SU-DHL-6 (cell line): ENCODE measurements around the gene CECR2.

Experiments used
- H2AFZ ChIP-seq: fragments of 200-600 bp; sonication (generic); 2 replicates; pipeline ENCODE4 v1.6.1; 2014; ENCODE audit warnings: low read depth, mild to moderate bottlenecking, moderate library complexity, mixed read lengths, antibody characterized with exemption, low read length; ENCODE audit not compliant: severe bottlenecking
- H3F3A ChIP-seq: fragments of 200-600 bp; shearing (Covaris generic); 2 replicates; pipeline ENCODE4 v1.6.0; 2016; ENCODE audit warnings: antibody characterized with exemption, mild to moderate bottlenecking; ENCODE audit not compliant: insufficient read depth
- H3K27ac ChIP-seq: fragments of 200-600 bp; sonication (generic); 2 replicates; pipeline ENCODE4 v1.5.1; 2016; ENCODE audit warnings: low read depth, mild to moderate bottlenecking, low read length, moderate library complexity, mixed read lengths
- H3K27me3 ChIP-seq: fragments of 200-600 bp; sonication (generic), shearing (Covaris generic); 2 replicates; pipeline ENCODE4 v1.6.0; 2014; ENCODE audit warnings: mild to moderate bottlenecking, low read length
- H3K36me3 ChIP-seq: fragments of 200-600 bp; sonication (generic); 2 replicates; pipeline ENCODE4 v1.6.1; 2014; ENCODE audit warnings: mild to moderate bottlenecking, low read length, mixed read lengths
- H3K4me2 ChIP-seq: fragments of 300-600, 200-600 bp; shearing (Covaris generic), sonication (generic); 2 replicates; pipeline ENCODE4 v1.6.0; 2014; ENCODE audit warnings: low read length, low read depth, mild to moderate bottlenecking; ENCODE audit not compliant: poor library complexity, severe bottlenecking
- H3K4me3 ChIP-seq: fragments of 200-600 bp; sonication (generic); 2 replicates; pipeline ENCODE4 v1.5.1; 2014; ENCODE audit warnings: antibody characterized with exemption, low read length, mild to moderate bottlenecking, mixed read lengths; ENCODE audit not compliant: insufficient read depth, poor library complexity, severe bottlenecking
- H3K79me2 ChIP-seq: fragments of 200-600 bp; sonication (generic); 2 replicates; pipeline ENCODE4 v1.6.1; 2014; ENCODE audit warnings: mild to moderate bottlenecking, low read length, moderate library complexity; ENCODE audit not compliant: insufficient read depth
- H3K9ac ChIP-seq: fragments of 200-600 bp; sonication (generic); 2 replicates; pipeline ENCODE4 v1.7.0; 2014; ENCODE audit warnings: mild to moderate bottlenecking, low read length
- H3K9me2 ChIP-seq: fragments of 200-600 bp; sonication (generic); replicated peaks from 2 replicates; pipeline ENCODE4 v1.6.1; 2014; ENCODE audit warnings: low read length; ENCODE audit not compliant: insufficient read depth
- H3K9me3 ChIP-seq: fragments of 200-600 bp; sonication (generic); 2 replicates; pipeline ENCODE4 v1.6.1; 2014; ENCODE audit warnings: low read length, mixed read lengths; ENCODE audit not compliant: insufficient read depth
- H4K20me1 ChIP-seq: fragments of 200-600 bp; sonication (generic); 2 replicates; pipeline ENCODE4 v1.6.1; 2014; ENCODE audit warnings: low read depth, mild to moderate bottlenecking, antibody characterized with exemption, low read length, moderate library complexity, mixed read lengths
- CTCF ChIP-seq: fragments of 200-600 bp; sonication (generic); IDR thresholded peaks from one replicate; pipeline ENCODE4 v1.5.1; 2017; ENCODE audit warnings: antibody characterized with exemption, mild to moderate bottlenecking, low read length, moderate library complexity; ENCODE audit not compliant: insufficient read depth, poor library complexity, severe bottlenecking
- EZH2phosphoT487 ChIP-seq: fragments of 200-600 bp; sonication (generic), shearing (Covaris generic); conservative IDR thresholded peaks from 2 replicates; pipeline ENCODE4 v1.6.1; 2018; ENCODE audit warnings: mild to moderate bottlenecking, antibody characterized with exemption, low read length, moderate library complexity, mixed read lengths

The CECR2 gene

GRCh38 chr22:17334983-17335382, 34.3 kb upstream of the CECR2 start:
- TF ChIP-seq EZH2phosphoT487 (no peak), CTCF (no peak)
- no peaks in the 10 kb centered on the region for H3K9me3 ChIP-seq
- no peak overlapping the region for H3K9ac ChIP-seq
- H3K4me3 ChIP-seq = no peak overlapping the region
- H3F3A ChIP-seq = no peaks in the 10 kb centered on the region
- H2AFZ ChIP-seq = no peak overlapping the region
- no peaks in the 10 kb centered on the region for H4K20me1 ChIP-seq
- no peaks in the 10 kb centered on the region for H3K79me2 ChIP-seq
- no peak overlapping the region for H3K4me2 ChIP-seq
- H3K36me3 ChIP-seq = no peaks in the 10 kb centered on the region
- H3K27me3 ChIP-seq = no peaks in the 10 kb centered on the region
- no peak overlapping the region for H3K27ac ChIP-seq
- no peaks in the 10 kb centered on the region for H3K9me2 ChIP-seq

- no peaks in the 10 kb centered on the region for H3K9me2 ChIP-seq
- H3K79me2 ChIP-seq = no peaks in the 10 kb centered on the region
- no peaks in the 10 kb centered on the region for H4K20me1 ChIP-seq
- H3K9ac ChIP-seq = no peak overlapping the region
- H3K4me2 ChIP-seq = no peak overlapping the region
- H3F3A ChIP-seq = no peaks in the 10 kb centered on the region
- H3K27ac ChIP-seq = no peak overlapping the region
- no peak overlapping the region for H3K4me3 ChIP-seq
- H3K9me3 ChIP-seq = no peaks in the 10 kb centered on the region
- no peaks in the 10 kb centered on the region for H3K36me3 ChIP-seq
- no peaks in the 10 kb centered on the region for H3K27me3 ChIP-seq
- TF ChIP-seq CTCF (no peak), EZH2phosphoT487 (no peak)
- no peak overlapping the region for H2AFZ ChIP-seq
Observed at GRCh38 chr22:17336061-17336460, 33.2 kb upstream of the CECR2 start.

- H3F3A ChIP-seq = no peaks in the 10 kb centered on the region
Observed at GRCh38 chr22:17337639-17338038, 31.6 kb upstream of the CECR2 start.

More at GRCh38 chr22:17337639-17338038, 31.6 kb upstream of the CECR2 start:
- Histone ChIP-seq H3K4me3 (no peak overlapping the region), H3K9me2 (no peaks in the 10 kb centered on the region), H2AFZ (no peak overlapping the region), H3K27ac (no peak overlapping the region), H3K4me2 (no peak overlapping the region), H3K9me3 (no peaks in the 10 kb centered on the region), H3K79me2 (no peaks in the 10 kb centered on the region), H3K9ac (no peak overlapping the region), H4K20me1 (no peaks in the 10 kb centered on the region), H3K36me3 (no peaks in the 10 kb centered on the region), H3K27me3 (no peaks in the 10 kb centered on the region)
- TF ChIP-seq CTCF (no peak), EZH2phosphoT487 (no peak)
